ENCODE results near the gene OAF. TPM values are rescaled to one million over a fixed set of nuclear protein-coding genes. Genes with fewer than 3 reads are reported as not detected.
A peak's percentile ranks its signal among the peaks of the same experiment; 100 is the strongest.

OAF gene
- total RNA-seq, 1 experiment from 2014 or later = 11.3 TPM

DNA sequence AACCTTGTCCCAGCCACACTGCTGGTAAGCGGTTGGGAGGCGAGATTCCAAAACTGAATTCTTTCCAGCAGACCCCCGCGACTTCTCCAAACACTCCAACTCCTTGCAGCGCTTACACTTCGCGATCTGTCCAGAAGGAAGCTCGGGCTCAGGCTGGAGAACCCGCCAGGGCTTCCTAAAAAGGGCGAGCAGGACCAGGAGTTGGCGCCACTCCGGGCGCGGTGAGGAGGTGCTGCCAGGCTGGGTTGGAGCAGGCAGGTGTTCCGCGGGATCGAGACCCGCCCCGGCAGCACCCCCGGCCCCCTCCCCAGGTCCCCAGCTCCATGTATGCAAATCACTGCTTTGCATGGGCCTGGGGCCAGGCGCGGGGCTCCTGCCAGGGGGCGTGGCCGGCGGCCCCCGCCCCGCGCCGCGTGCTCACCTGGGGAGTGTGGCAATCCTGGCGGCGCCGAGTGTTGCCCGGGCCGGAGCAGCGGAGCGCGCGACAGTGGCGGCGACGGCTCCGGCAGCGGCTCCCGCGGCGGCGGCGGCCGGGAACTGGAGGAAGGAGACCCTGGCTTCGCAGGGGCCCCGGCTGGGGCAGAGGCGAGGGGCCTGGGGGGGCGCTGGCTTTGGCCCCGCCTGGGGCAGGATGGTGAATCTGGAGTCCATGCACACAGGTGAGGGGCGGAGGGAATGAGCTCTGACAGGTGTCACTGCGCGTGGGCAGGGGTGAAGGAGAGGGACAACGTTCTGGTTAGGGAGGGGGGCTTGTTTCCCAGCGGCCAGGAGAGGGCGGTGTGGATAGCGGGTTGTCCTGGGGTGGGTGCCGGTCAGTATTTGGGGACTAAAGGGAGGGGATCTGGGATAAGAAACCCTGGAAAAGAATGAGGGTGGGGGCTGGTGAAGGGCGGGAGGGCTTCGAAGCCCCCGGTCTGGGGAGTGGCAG is 29.1 kb downstream of the OAF start, which contains the start of gene POU2F3:
POU2F3 (plus strand) TSS at position 428 of the 928 bp plus-strand sequence; CDS start at position 632, 204 bp downstream.
- intact Hi-C loops (cut with micrococcal nuclease; ENCODE audit: unreplicated experiment) = loop anchor here (10.0 kb wide), 1 partner anchor 255 kb away; no protein-coding TSS in a partner anchor
- BruUV-seq (replicated peaks) = no TSS peak
- Mint-ChIP-seq H3K27me3 (ENCODE audit: unreplicated experiment) (peaks cover 86% of the 10 kb centered on the region), H3K9me3 (ENCODE audit: low read depth, unreplicated experiment) (no peaks in the 10 kb centered on the region), H3K36me3 (ENCODE audit: insufficient read depth, unreplicated experiment) (no peaks in the 10 kb centered on the region), H3K4me1 (ENCODE audit: low read depth, unreplicated experiment) (no peaks in the 10 kb centered on the region), H3K4me3 (ENCODE audit: low read depth, unreplicated experiment) (peak within 1 kb of the TSS; percentile 8), H3K27ac (ENCODE audit: unreplicated experiment) (no peak within 1 kb of the TSS)
- CTCF ChIA-PET = interaction anchor here (0.6 to 1.2 kb wide), 3 partner anchors 60 to 720 kb away, joined by 3 to 6 read pairs (median 3); no protein-coding TSS in a partner anchor
- peak; percentile 15 for DNase-seq
- TF ChIP-seq, protein P1, sequence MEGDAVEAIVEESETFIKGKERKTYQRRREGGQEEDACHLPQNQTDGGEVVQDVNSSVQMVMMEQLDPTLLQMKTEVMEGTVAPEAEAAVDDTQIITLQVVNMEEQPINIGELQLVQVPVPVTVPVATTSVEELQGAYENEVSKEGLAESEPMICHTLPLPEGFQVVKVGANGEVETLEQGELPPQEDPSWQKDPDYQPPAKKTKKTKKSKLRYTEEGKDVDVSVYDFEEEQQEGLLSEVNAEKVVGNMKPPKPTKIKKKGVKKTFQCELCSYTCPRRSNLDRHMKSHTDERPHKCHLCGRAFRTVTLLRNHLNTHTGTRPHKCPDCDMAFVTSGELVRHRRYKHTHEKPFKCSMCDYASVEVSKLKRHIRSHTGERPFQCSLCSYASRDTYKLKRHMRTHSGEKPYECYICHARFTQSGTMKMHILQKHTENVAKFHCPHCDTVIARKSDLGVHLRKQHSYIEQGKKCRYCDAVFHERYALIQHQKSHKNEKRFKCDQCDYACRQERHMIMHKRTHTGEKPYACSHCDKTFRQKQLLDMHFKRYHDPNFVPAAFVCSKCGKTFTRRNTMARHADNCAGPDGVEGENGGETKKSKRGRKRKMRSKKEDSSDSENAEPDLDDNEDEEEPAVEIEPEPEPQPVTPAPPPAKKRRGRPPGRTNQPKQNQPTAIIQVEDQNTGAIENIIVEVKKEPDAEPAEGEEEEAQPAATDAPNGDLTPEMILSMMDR (IDR thresholded peaks at IDR 0.05; ENCODE audit: unreplicated experiment) = peak; percentile 21

DNA sequence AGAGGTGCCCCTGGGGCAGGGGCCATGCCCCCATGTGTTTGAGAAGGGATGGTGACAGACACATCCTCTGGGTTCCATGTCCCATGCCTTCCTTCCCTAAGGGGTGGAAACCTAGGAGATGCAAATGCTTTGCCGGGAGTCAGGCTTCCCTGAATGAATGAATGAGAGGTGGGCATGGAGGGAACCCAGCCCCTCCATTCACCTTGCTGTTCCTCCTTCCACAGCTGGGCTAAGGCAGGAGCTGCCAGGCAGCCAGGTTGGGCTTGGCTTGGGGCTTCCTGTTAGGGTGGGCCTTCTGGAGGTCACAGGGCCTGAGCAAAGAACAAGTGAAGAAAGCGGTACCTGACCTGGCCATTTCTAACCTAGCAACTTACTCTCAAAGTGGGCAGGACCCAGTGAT is 30.0 kb downstream of the OAF start:
- no peaks in the 10 kb centered on the region for H3K4me1 Mint-ChIP-seq (ENCODE audit: low read depth, unreplicated experiment)
- no peaks in the 10 kb centered on the region for H3K36me3 Mint-ChIP-seq (ENCODE audit: insufficient read depth, unreplicated experiment)
- TF ChIP-seq, protein P1 (IDR thresholded peaks at IDR 0.05; ENCODE audit: unreplicated experiment) = no peak
- H3K27ac Mint-ChIP-seq (ENCODE audit: unreplicated experiment) = no peak overlapping the region
- H3K4me3 Mint-ChIP-seq (ENCODE audit: low read depth, unreplicated experiment) = no peak overlapping the region
- no TSS peak for BruUV-seq (replicated peaks)
- intact Hi-C loops (cut with micrococcal nuclease; ENCODE audit: unreplicated experiment) = no loop called here
- no peaks in the 10 kb centered on the region for H3K9me3 Mint-ChIP-seq (ENCODE audit: low read depth, unreplicated experiment)
- no peak for DNase-seq
- peaks cover 91% of the 10 kb centered on the region for H3K27me3 Mint-ChIP-seq (ENCODE audit: unreplicated experiment)
- CTCF ChIA-PET = interaction anchor here (1.2 kb wide), 1 partner anchor 60 kb away, joined by 6 read pairs; no protein-coding TSS in a partner anchor

DNA sequence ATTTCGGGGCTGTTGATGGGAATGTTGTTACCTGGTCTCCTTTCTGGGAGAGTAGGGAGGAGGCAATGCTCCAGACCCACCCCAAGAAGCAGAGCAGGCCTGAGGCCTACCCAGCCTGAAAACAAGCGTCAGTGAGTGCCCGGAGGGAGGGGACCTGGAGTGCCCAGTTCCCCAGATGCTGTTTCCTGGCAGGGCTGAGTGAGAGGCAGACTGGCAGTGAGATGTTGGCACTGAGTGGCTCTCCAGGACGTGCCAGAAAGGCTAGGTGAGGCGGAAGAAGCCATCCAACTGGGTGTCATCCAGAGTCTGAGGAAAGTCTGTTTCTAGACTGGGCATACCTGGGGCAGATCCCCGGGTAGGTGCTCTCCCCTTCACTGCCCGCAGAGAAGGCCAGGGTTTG is 30.4 kb downstream of the OAF start:
- intact Hi-C loops (cut with micrococcal nuclease; ENCODE audit: unreplicated experiment) = no loop called here
- TF ChIP-seq, protein P1 (IDR thresholded peaks at IDR 0.05; ENCODE audit: unreplicated experiment) = no peak
- Mint-ChIP-seq H3K4me3 (ENCODE audit: low read depth, unreplicated experiment) (no peak overlapping the region), H3K27ac (ENCODE audit: unreplicated experiment) (no peak overlapping the region), H3K4me1 (ENCODE audit: low read depth, unreplicated experiment) (no peaks in the 10 kb centered on the region), H3K9me3 (ENCODE audit: low read depth, unreplicated experiment) (no peaks in the 10 kb centered on the region), H3K36me3 (ENCODE audit: insufficient read depth, unreplicated experiment) (no peaks in the 10 kb centered on the region), H3K27me3 (ENCODE audit: unreplicated experiment) (peaks cover 96% of the 10 kb centered on the region)
- BruUV-seq (replicated peaks) = no TSS peak
- DNase-seq = no peak
- CTCF ChIA-PET = no interaction called here

DNA sequence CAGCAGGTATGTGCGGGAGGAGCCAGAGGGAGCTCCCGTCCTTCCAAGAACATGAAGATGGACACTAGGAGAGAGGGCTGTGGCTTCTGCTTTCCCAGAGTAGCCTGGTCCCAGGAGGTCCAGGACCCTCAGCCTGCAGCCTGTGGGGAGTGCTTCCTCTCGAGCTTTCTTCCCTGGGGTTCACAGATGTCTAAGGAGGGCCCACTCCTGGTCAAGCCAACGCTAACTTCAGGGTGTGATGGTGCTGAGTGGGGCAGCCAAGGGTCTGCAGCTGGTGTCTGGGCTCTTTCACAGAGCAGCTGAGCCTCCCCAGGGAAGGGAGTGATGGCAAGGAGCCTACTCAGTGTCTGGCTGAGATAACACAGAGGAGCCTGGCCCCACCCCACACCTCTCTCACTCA is 32.4 kb downstream of the OAF start:
- Mint-ChIP-seq H3K27me3 (ENCODE audit: unreplicated experiment) (peaks cover 100% of the 10 kb centered on the region), H3K9me3 (ENCODE audit: low read depth, unreplicated experiment) (no peaks in the 10 kb centered on the region), H3K4me1 (ENCODE audit: low read depth, unreplicated experiment) (no peaks in the 10 kb centered on the region), H3K27ac (ENCODE audit: unreplicated experiment) (no peak overlapping the region), H3K36me3 (ENCODE audit: insufficient read depth, unreplicated experiment) (no peaks in the 10 kb centered on the region), H3K4me3 (ENCODE audit: low read depth, unreplicated experiment) (no peak overlapping the region)
- BruUV-seq (replicated peaks) = no TSS peak
- TF ChIP-seq, protein P1 (IDR thresholded peaks at IDR 0.05; ENCODE audit: unreplicated experiment) = no peak
- no peak for DNase-seq
- CTCF ChIA-PET = no interaction called here
- intact Hi-C loops (cut with micrococcal nuclease; ENCODE audit: unreplicated experiment) = no loop called here
